ENCODE data around the gene PROK1. TPM values are rescaled to one million over a fixed set of nuclear protein-coding genes. Genes with fewer than 3 reads are reported as not detected.

PROK1 gene
- total RNA-seq, 1 experiment from 2014 or later = 0.22 TPM

DNA sequence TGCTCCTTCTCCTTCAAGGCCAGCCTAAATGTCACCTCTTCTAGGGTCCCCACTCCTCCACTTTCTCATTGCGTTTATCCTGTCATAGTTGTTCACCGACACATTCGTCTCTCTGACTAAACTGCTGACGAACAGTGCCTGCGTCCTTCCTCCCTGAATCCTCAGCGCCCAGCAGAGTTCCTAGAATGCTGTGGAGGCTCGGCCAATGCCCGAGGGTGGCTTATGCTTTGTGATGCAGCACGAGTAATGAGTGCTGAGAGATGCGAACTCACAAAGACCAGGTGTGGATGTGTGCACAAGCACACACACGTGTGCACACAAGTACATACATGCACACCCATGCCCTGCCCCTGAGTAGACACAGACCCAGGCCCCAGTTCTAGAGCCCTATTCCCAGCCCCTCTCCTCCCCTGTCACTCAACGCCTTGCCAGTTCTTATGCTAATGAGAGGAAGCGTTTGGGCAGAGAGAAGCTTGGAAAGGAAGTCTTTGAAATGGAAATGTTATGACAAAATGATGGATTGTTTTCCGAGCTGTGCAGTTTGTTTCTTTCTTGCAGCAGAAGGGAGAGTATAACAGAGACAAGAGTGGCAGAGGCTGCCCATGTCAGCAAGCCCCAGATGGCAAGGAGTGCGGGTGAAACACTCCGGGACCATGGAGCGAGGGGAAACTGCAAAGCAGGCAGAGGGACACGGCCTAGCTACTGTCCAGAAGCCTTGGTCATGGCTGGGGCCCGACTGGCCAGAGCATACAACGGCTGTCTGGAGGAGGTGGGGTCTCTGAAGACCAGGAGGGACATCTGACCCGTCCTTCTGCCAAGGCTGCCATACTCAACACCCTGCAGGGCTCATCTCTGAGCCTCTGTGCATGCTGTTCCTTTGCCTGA is 43.8 kb downstream of the PROK1 start:
- Histone ChIP-seq H3K4me1 (ENCODE audit: control insufficient read depth in 1 of 2, insufficient read depth in 2 of 2, low read length in 2 of 2) (no peaks in the 10 kb centered on the region; a peak in 1 of 4 replicates), H2AFZ (ENCODE audit: low read depth, low read length, poor library complexity, severe bottlenecking) (no peak overlapping the region), H3K9ac (ENCODE audit: low read length) (no peak overlapping the region), H3K79me2 (ENCODE audit: insufficient read depth, low read length) (no peaks in the 10 kb centered on the region), H3K27me3 (ENCODE audit: insufficient read depth, low read length) (no peaks in the 10 kb centered on the region), H3K9me3 (ENCODE audit: control insufficient read depth in 1 of 2, insufficient read depth in 1 of 2, low read depth in 1 of 2, low read length in 2 of 2) (no peaks in the 10 kb centered on the region), H3K4me2 (ENCODE audit: low read length) (no peak overlapping the region), H3K4me3 (replicated peaks in 1 of 2; ENCODE audit: low read depth in 1 of 2, low read length in 2 of 2) (no peak overlapping the region), H4K20me1 (ENCODE audit: insufficient read depth) (no peaks in the 10 kb centered on the region), H3K27ac (ENCODE audit: low read depth, low read length) (no peak overlapping the region), H3K36me3 (ENCODE audit: control insufficient read depth in 1 of 2, insufficient read depth in 2 of 2, low read length in 2 of 2) (no peaks in the 10 kb centered on the region), H3K9me2 (ENCODE audit: insufficient read depth) (no peaks in the 10 kb centered on the region)
- RAD21 ChIA-PET (ENCODE audit: low non-redundant PET in 1 of 2, low total read pairs in 2 of 2, uncharacterized antibody in 2 of 2, unreplicated experiment in 2 of 2) = interaction anchor here (1.3 to 2.6 kb wide), 7 partner anchors 17 to 292 kb away, joined by 4 to 17 read pairs (median 11); no protein-coding TSS in a partner anchor
- POLR2A ChIA-PET = interaction anchor here (1.0 to 2.0 kb wide), 4 partner anchors 31 to 287 kb away, joined by 4 to 9 read pairs (median 6); partner anchors contain the start of gene RBM15
- TF ChIP-seq, protein P1, sequence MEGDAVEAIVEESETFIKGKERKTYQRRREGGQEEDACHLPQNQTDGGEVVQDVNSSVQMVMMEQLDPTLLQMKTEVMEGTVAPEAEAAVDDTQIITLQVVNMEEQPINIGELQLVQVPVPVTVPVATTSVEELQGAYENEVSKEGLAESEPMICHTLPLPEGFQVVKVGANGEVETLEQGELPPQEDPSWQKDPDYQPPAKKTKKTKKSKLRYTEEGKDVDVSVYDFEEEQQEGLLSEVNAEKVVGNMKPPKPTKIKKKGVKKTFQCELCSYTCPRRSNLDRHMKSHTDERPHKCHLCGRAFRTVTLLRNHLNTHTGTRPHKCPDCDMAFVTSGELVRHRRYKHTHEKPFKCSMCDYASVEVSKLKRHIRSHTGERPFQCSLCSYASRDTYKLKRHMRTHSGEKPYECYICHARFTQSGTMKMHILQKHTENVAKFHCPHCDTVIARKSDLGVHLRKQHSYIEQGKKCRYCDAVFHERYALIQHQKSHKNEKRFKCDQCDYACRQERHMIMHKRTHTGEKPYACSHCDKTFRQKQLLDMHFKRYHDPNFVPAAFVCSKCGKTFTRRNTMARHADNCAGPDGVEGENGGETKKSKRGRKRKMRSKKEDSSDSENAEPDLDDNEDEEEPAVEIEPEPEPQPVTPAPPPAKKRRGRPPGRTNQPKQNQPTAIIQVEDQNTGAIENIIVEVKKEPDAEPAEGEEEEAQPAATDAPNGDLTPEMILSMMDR (IDR thresholded peaks at IDR 0.05 in 2 of 3, conservative IDR thresholded peaks at IDR 0.05 in 1 of 3; ENCODE audit: borderline replicate concordance in 1 of 3, insufficient read depth in 1 of 3, low read depth in 2 of 3, low read length in 2 of 3) = no peak
- TF ChIP-seq POLR2AphosphoS5 (IDR thresholded peaks at IDR 0.05; ENCODE audit: low read depth, low read length) = no peak
- TF ChIP-seq YY1 (IDR thresholded peaks at IDR 0.05; ENCODE audit: extremely low read depth, insufficient replicate concordance, low read depth, low read length) = no peak
- no peak for TF ChIP-seq ZNF274 (IDR thresholded peaks at IDR 0.05; ENCODE audit: low read depth, low read length)
- TF ChIP-seq JUND (IDR thresholded peaks at IDR 0.05) = no peak
- TF ChIP-seq EZH2 (IDR thresholded peaks at IDR 0.05) = no peak
- TF ChIP-seq SRF (IDR thresholded peaks at IDR 0.05; ENCODE audit: low read depth) = no peak
- no peak for TF ChIP-seq ZFX (IDR thresholded peaks at IDR 0.05)
- no peak for TF ChIP-seq EGR1 (IDR thresholded peaks at IDR 0.05; ENCODE audit: low read depth)
- no peak for TF ChIP-seq SIN3A (IDR thresholded peaks at IDR 0.05; ENCODE audit: low read depth)
- no peak for TF ChIP-seq ELF1 (IDR thresholded peaks at IDR 0.05; ENCODE audit: borderline replicate concordance, low read depth)
- TF ChIP-seq EZH2phosphoT487 (IDR thresholded peaks at IDR 0.05; ENCODE audit: borderline replicate concordance) = no peak
- TF ChIP-seq SP1 (IDR thresholded peaks at IDR 0.05; ENCODE audit: low read depth) = no peak
- TF ChIP-seq, protein P2, sequence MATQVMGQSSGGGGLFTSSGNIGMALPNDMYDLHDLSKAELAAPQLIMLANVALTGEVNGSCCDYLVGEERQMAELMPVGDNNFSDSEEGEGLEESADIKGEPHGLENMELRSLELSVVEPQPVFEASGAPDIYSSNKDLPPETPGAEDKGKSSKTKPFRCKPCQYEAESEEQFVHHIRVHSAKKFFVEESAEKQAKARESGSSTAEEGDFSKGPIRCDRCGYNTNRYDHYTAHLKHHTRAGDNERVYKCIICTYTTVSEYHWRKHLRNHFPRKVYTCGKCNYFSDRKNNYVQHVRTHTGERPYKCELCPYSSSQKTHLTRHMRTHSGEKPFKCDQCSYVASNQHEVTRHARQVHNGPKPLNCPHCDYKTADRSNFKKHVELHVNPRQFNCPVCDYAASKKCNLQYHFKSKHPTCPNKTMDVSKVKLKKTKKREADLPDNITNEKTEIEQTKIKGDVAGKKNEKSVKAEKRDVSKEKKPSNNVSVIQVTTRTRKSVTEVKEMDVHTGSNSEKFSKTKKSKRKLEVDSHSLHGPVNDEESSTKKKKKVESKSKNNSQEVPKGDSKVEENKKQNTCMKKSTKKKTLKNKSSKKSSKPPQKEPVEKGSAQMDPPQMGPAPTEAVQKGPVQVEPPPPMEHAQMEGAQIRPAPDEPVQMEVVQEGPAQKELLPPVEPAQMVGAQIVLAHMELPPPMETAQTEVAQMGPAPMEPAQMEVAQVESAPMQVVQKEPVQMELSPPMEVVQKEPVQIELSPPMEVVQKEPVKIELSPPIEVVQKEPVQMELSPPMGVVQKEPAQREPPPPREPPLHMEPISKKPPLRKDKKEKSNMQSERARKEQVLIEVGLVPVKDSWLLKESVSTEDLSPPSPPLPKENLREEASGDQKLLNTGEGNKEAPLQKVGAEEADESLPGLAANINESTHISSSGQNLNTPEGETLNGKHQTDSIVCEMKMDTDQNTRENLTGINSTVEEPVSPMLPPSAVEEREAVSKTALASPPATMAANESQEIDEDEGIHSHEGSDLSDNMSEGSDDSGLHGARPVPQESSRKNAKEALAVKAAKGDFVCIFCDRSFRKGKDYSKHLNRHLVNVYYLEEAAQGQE (IDR thresholded peaks at IDR 0.05; ENCODE audit: low read depth) = no peak
- TF ChIP-seq, protein P3, sequence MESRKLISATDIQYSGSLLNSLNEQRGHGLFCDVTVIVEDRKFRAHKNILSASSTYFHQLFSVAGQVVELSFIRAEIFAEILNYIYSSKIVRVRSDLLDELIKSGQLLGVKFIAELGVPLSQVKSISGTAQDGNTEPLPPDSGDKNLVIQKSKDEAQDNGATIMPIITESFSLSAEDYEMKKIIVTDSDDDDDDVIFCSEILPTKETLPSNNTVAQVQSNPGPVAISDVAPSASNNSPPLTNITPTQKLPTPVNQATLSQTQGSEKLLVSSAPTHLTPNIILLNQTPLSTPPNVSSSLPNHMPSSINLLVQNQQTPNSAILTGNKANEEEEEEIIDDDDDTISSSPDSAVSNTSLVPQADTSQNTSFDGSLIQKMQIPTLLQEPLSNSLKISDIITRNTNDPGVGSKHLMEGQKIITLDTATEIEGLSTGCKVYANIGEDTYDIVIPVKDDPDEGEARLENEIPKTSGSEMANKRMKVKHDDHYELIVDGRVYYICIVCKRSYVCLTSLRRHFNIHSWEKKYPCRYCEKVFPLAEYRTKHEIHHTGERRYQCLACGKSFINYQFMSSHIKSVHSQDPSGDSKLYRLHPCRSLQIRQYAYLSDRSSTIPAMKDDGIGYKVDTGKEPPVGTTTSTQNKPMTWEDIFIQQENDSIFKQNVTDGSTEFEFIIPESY (IDR thresholded peaks at IDR 0.05; ENCODE audit: extremely low read depth, insufficient replicate concordance, low read length) = no peak
- no peak for TF ChIP-seq CEBPB (IDR thresholded peaks at IDR 0.05; ENCODE audit: low read depth)
- TF ChIP-seq, protein P4, sequence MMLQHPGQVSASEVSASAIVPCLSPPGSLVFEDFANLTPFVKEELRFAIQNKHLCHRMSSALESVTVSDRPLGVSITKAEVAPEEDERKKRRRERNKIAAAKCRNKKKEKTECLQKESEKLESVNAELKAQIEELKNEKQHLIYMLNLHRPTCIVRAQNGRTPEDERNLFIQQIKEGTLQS (IDR thresholded peaks at IDR 0.05) = no peak
- no peak for TF ChIP-seq FOSL1 (IDR thresholded peaks at IDR 0.05; ENCODE audit: low read depth)
- CTCF ChIA-PET = interaction anchor here (1.5 to 9.3 kb wide), 17 partner anchors 13 to 465 kb away, joined by 3 to 203 read pairs (median 10); partner anchors contain the start of genes KCNC4, LAMTOR5 and RBM15
- intact Hi-C loops (cut with micrococcal nuclease) = no loop called here
- DNase-seq (ENCODE audit: low read depth, low spot score) (no peak), ATAC-seq (no peak)
- no TSS peak for BruUV-seq (replicated peaks)

Data from HCT116 (cell line).